Gastrocnemius medialis (tissue), 4 donors: ENCODE measurements around the gene ZNF586.

ENCODE experiments used
- CTCF ChIP-seq, 5 experiments: fragments of 450-650 bp in 3 of 5; fragments of 200-600 bp in 2 of 5; sonication (generic) in 2 of 5; IDR thresholded peaks in 4 of 5; conservative IDR thresholded peaks in 1 of 5; 1 replicate in 4 of 5; 2 replicates in 1 of 5; pipeline ENCODE4 v1.5.1; 2016 to 2019; ENCODE audit warnings: antibody characterized with exemption in 5 of 5, mild to moderate bottlenecking in 3 of 5, moderate library complexity in 3 of 5
- POLR2A ChIP-seq, 2 donors: fragments of 450-650 bp; IDR thresholded peaks; one replicate each; pipeline ENCODE4 v1.6.1; 2017; ENCODE audit warnings: antibody characterized with exemption in 2 of 2, mild to moderate bottlenecking in 2 of 2, moderate library complexity in 2 of 2

- TF ChIP-seq POLR2A (IDR thresholded peaks at IDR 0.05): no peak
- no peak for TF ChIP-seq CTCF (IDR thresholded peaks at IDR 0.05 in 4 of 5, conservative IDR thresholded peaks at IDR 0.05 in 1 of 5)
These were observed 9.9 kb downstream of the ZNF586 start for GRCh38 chr19:57779220-57779845.
